ENCODE measurements around the gene ZMYM4.
"Not testable (repeated sequence)": the region's sequence is repeated elsewhere in the genome, so short reads cannot be mapped to it uniquely, and the experiment has no call there.

ZMYM4 gene

GRCh38 chr1:35454176-35454575 lies 185.7 kb downstream of the ZMYM4 start:
- no peak for DNase-seq (ENCODE audit: low spot score)

GRCh38 chr1:35454616-35455015 lies 186.1 kb downstream of the ZMYM4 start:
- no peak for DNase-seq (ENCODE audit: low spot score)

- DNase-seq (ENCODE audit: low spot score), result no peak
Observed at GRCh38 chr1:35460796-35461195, 192.3 kb downstream of the ZMYM4 start.

GRCh38 chr1:35461966-35462651 lies 193.6 kb downstream of the ZMYM4 start:
- no peak for DNase-seq (ENCODE audit: low spot score)

- no peak for DNase-seq (ENCODE audit: low spot score)
Observed at GRCh38 chr1:35463232-35463631, 194.7 kb downstream of the ZMYM4 start.

GRCh38 chr1:35463749-35464148 lies 195.2 kb downstream of the ZMYM4 start:
- not testable (repeated sequence) for DNase-seq (ENCODE audit: low spot score)

- DNase-seq (ENCODE audit: low spot score), result no peak
Observed at GRCh38 chr1:35466120-35466519, 197.6 kb downstream of the ZMYM4 start.

- DNase-seq (ENCODE audit: low spot score), result no peak
Observed at GRCh38 chr1:35470977-35471613, 202.6 kb downstream of the ZMYM4 start.
